Right atrium auricular region (tissue), 2 donors: ENCODE results near the gene RNF212. TPM values are rescaled to one million over a fixed set of nuclear protein-coding genes. Genes with fewer than 3 reads are reported as not detected.

ENCODE experiments used
- DNase-seq: peaks from one replicate; pipeline ENCODE4 v3.0.0-alpha.2; 2019; ENCODE audit warnings: low spot score
- H3K27ac ChIP-seq, 2 donors: fragments of 200-600 bp; sonication (generic); 1 replicate in 1 of 2; 2 replicates in 1 of 2; pipeline ENCODE4 v1.5.1; 2016 to 2019
- H3K27me3 ChIP-seq, 2 donors: fragments of 200-600 bp; sonication (generic); one replicate each; pipeline versions ENCODE4 v1.5.1 to v1.6.0; 2017 to 2019
- H3K36me3 ChIP-seq: fragments of 200-600 bp; sonication (generic); one replicate; pipeline ENCODE4 v1.5.1; 2016
- H3K4me1 ChIP-seq, 2 donors: fragments of 200-600 bp; sonication (generic); one replicate each; pipeline versions ENCODE4 v1.5.1 to v1.6.0; 2017 to 2019
- H3K4me3 ChIP-seq, 2 donors: fragments of 200-600 bp; sonication (generic); 1 replicate in 1 of 2; 2 replicates in 1 of 2; pipeline ENCODE4 v1.5.1; 2017 to 2019; ENCODE audit warnings: mild to moderate bottlenecking in 1 of 2, moderate library complexity in 1 of 2
- H3K9me3 ChIP-seq, 2 donors: fragments of 200-600 bp; sonication (generic); one replicate each; pipeline ENCODE4 v1.5.1; 2019
- total RNA-seq, 2 donors: library from RNA; depleted of rRNA; stranded (reverse); fragments of >200 nt; gene quantifications; one replicate each; pipeline ENCODE4 v1.1.0, GENCODE V29; 2016
- TF ChIP-seq, protein P1 (sequence below), 2 donors: fragments of 200-600 bp; sonication (generic); IDR thresholded peaks; one replicate each; pipeline ENCODE4 v1.5.1; 2019; ENCODE audit warnings: antibody characterized with exemption in 2 of 2

The RNF212 gene
- total RNA-seq, 2 donors from 2014 or later: 1.9 TPM

DNA sequence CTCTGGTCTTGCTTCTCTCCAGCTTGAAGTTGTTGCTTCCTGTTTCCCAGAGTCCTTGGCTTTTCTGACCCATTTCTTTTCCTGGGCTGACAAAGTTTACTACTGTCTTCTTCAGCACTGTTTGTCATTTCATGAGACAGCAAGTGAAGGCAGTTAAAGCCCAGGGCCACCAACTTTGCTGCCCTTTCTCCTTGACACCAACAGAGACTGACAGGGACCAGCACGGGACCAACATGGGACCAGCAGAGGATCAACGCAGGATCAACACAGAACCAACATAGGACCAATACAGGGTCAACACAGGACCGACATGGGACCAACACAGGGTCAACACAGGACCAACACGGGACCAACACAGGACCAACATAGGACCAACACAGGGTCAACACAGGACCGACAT lies 34.9 kb downstream of the RNF212 start:
- no peaks in the 10 kb centered on the region for H3K36me3 ChIP-seq
- TF ChIP-seq, protein P1, sequence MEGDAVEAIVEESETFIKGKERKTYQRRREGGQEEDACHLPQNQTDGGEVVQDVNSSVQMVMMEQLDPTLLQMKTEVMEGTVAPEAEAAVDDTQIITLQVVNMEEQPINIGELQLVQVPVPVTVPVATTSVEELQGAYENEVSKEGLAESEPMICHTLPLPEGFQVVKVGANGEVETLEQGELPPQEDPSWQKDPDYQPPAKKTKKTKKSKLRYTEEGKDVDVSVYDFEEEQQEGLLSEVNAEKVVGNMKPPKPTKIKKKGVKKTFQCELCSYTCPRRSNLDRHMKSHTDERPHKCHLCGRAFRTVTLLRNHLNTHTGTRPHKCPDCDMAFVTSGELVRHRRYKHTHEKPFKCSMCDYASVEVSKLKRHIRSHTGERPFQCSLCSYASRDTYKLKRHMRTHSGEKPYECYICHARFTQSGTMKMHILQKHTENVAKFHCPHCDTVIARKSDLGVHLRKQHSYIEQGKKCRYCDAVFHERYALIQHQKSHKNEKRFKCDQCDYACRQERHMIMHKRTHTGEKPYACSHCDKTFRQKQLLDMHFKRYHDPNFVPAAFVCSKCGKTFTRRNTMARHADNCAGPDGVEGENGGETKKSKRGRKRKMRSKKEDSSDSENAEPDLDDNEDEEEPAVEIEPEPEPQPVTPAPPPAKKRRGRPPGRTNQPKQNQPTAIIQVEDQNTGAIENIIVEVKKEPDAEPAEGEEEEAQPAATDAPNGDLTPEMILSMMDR (IDR thresholded peaks at IDR 0.05): no peak
- H3K4me1 ChIP-seq: no peaks in the 10 kb centered on the region
- no peak overlapping the region for H3K27ac ChIP-seq
- no peak overlapping the region for H3K4me3 ChIP-seq
- no peak for DNase-seq
- H3K27me3 ChIP-seq: no peaks in the 10 kb centered on the region
- no peaks in the 10 kb centered on the region for H3K9me3 ChIP-seq

DNA sequence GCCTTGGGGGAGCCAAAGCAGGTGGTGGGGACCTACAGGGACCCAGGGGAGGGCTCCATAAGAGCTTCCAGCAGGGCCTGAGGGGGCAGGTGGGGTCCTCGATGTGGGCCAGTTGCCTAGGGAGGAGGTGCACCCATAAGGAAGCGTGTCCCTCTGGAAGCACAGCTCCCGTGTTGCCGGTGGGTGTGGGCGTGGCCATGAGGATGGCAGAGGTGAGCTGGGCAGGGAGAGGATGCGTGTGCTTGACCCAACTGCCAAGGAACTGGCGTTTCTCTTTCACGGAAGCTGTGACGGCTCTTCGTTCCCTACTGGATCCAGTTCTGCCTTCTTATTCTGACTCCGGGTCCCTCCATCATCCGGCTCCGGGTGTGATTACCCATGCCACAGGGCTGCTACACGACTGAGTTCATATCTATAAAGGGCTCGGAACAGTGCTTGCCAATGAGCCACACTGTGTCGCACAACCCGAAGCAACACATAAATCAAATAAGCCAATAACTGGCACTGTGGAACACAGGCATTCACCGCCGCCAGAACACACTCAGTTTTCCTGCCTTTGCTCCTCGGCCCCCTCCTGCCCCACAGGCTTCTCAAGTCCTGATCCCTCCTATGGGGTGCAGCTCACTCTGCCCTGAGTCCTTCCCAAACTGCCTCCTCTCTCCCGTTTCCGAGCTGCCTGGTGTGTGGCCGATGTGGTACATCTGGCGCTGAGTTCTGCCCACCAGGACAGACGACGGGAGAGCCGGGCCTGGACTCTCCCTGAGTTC lies 35.5 kb downstream of the RNF212 start:
- no peaks in the 10 kb centered on the region for H3K36me3 ChIP-seq
- no peaks in the 10 kb centered on the region for H3K9me3 ChIP-seq
- no peak for DNase-seq
- H3K4me3 ChIP-seq: no peak overlapping the region
- H3K27me3 ChIP-seq: no peaks in the 10 kb centered on the region
- TF ChIP-seq, protein P1 (IDR thresholded peaks at IDR 0.05): no peak
- no peak overlapping the region for H3K27ac ChIP-seq
- no peaks in the 10 kb centered on the region for H3K4me1 ChIP-seq

DNA sequence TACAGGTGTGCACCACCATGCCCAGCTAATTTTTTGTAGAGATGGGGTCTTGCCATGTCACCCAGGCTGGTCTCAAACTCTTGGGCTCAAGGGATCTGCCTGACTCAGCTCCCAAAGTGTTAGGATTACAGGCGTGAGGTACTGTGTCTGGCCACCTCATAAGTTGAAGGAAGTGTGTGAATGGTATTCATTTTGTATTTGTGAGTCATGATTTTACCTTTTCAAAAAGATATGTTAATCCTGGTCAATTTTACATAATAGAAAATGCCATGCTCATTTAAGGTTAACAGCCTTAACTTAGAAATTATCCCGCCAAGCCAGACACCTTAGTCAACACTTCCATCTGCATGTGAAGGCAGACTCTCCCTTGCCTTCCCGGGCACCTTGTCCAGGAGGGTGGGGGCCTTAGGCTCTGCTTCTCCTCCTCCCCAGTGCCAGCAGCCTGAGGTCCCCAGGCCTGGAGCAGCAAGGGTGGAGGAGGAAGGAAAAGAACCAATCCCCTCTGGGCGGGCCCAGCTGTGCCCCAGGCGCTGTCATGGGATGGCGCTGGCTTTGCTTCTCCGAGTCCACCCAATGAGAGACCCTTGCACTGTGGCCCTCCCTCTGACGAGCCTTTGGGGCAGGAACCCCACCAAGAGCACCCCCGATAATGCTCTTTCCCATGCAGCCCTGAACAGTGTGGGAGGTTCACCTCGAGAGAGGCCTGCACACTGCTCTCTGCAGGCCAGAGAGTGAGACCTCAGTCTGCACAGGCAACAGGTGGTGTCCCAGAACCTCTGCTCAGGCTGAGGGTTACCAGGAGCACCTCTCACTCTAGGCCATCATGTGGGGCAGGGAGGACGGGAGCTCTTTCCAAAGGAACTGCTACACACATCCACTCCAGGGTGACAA lies 37.3 kb downstream of the RNF212 start:
- no peak for DNase-seq
- Histone ChIP-seq H3K9me3 (no peaks in the 10 kb centered on the region), H3K4me3 (no peak overlapping the region), H3K27me3 (no peaks in the 10 kb centered on the region), H3K36me3 (no peaks in the 10 kb centered on the region), H3K4me1 (no peaks in the 10 kb centered on the region), H3K27ac (no peak overlapping the region)
- TF ChIP-seq, protein P1 (IDR thresholded peaks at IDR 0.05): no peak

DNA sequence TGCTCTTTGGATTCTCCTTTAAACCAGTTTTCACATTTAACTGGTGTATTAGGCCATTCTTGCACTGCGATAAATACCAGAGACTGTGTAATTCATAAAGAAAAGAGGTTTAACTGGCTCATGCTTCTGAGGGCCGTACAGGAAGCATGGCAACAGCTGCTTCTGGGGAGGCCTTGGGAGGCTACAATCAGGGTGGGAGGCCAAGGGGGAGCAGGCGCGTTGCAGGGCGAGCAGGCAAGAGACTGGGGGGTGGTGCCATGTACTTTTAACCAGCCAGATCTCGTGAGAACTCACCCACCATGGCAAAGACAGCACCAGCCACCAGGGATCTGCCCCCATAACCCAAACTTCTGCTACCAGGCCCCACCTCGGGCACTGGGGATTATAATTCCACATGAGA lies 38.1 kb downstream of the RNF212 start:
- no peaks in the 10 kb centered on the region for H3K9me3 ChIP-seq
- no peaks in the 10 kb centered on the region for H3K27me3 ChIP-seq
- no peak overlapping the region for H3K4me3 ChIP-seq
- TF ChIP-seq, protein P1 (IDR thresholded peaks at IDR 0.05): no peak
- no peaks in the 10 kb centered on the region for H3K4me1 ChIP-seq
- no peak for DNase-seq
- no peaks in the 10 kb centered on the region for H3K36me3 ChIP-seq
- H3K27ac ChIP-seq: no peak overlapping the region

DNA sequence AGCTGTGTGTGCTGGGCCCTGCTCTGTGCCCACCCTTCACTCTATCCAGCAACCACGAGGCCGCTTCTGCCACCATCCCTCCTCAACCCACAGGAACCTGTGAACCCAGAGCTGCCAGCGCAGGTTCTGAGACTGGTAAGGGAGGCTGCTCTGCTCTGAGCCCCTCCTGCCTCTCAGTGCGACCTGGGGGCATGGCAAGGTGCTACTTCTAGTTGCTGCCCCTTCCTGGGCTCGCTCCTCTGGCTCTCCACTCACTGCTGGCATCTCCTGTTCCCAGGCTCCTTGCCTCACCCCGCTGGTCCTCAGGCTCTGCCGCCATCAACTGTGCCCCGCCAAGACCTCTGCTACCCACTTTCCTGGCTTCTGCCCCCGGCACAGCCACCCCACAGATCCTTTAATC lies 39.3 kb downstream of the RNF212 start:
- H3K27me3 ChIP-seq: no peaks in the 10 kb centered on the region
- no peaks in the 10 kb centered on the region for H3K4me1 ChIP-seq
- DNase-seq: no peak
- TF ChIP-seq, protein P1 (IDR thresholded peaks at IDR 0.05): no peak
- no peak overlapping the region for H3K4me3 ChIP-seq
- H3K27ac ChIP-seq: no peak overlapping the region
- no peaks in the 10 kb centered on the region for H3K36me3 ChIP-seq
- no peaks in the 10 kb centered on the region for H3K9me3 ChIP-seq
